GM12878 (cell line): Measurements from ENCODE around the gene KIF12.

Experiments
- BRCA1 ChIP-seq: IDR thresholded peaks from 2 replicates; pipeline ENCODE4 v1.6.1; 2011; ENCODE audit warnings: low read depth, low read length, improper control_type of control experiment
- CBX5 ChIP-seq: sonication (generic); IDR thresholded peaks from 2 replicates; pipeline ENCODE4 v1.6.1; 2016; ENCODE audit warnings: low read depth, moderate library complexity, mild to moderate bottlenecking, inconsistent platforms
- CREM ChIP-seq: IDR thresholded peaks from 2 replicates; pipeline ENCODE4 v1.6.1; 2014; ENCODE audit warnings: antibody characterized with exemption, low read depth
- CTCF ChIP-seq, 3 experiments: IDR thresholded peaks in 2 of 3; conservative IDR thresholded peaks in 1 of 3; 2 replicates each; pipeline ENCODE4 v1.5.1; 2011; ENCODE audit warnings: low read depth in 3 of 3, low read length in 3 of 3, mild to moderate bottlenecking in 3 of 3, control low read depth in 2 of 3, moderate library complexity in 2 of 3, inconsistent platforms in 1 of 3, mixed read lengths in 1 of 3; ENCODE audit not compliant: control insufficient read depth in 2 of 3, insufficient read depth in 1 of 3; ENCODE audit errors: extremely low read depth in 1 of 3
- EZH2 ChIP-seq: IDR thresholded peaks from 2 replicates; pipeline ENCODE4 v1.6.1; 2012; ENCODE audit warnings: low read depth, mild to moderate bottlenecking, control low read depth, inconsistent platforms, low read length, borderline replicate concordance; ENCODE audit not compliant: control insufficient read depth
- FOXK2 ChIP-seq: fragments of 450-650 bp; IDR thresholded peaks from 2 replicates; pipeline ENCODE4 v1.6.1; 2017; ENCODE audit warnings: mild to moderate bottlenecking, moderate library complexity
- POLR2A ChIP-seq: IDR thresholded peaks from 2 replicates; pipeline ENCODE4 v1.6.1; 2011; ENCODE audit warnings: low read depth, mild to moderate bottlenecking, low read length
- POLR2AphosphoS5 ChIP-seq: IDR thresholded peaks from 2 replicates; pipeline ENCODE4 v1.6.1; 2011; ENCODE audit warnings: mild to moderate bottlenecking, low read length, inconsistent platforms
- TAF1 ChIP-seq: IDR thresholded peaks from 2 replicates; pipeline ENCODE4 v1.6.1; 2011; ENCODE audit warnings: mild to moderate bottlenecking, low read depth, low read length, borderline replicate concordance
- YBX1 ChIP-seq: fragments of 450-650 bp; IDR thresholded peaks from 2 replicates; pipeline ENCODE4 v1.6.1; 2016; ENCODE audit warnings: antibody characterized with exemption
- ZNF24 ChIP-seq: fragments of 450-650 bp; IDR thresholded peaks from 2 replicates; pipeline ENCODE4 v1.6.1; 2017; ENCODE audit warnings: antibody characterized with exemption, mild to moderate bottlenecking
- ZNF622 ChIP-seq: fragments of 450-650 bp; IDR thresholded peaks from 2 replicates; pipeline ENCODE4 v1.6.1; 2017; ENCODE audit warnings: mild to moderate bottlenecking, inconsistent platforms
- TF ChIP-seq, protein P1 (sequence below): fragments of 450-650 bp; IDR thresholded peaks from 2 replicates; pipeline ENCODE4 v1.6.1; 2018; ENCODE audit warnings: borderline replicate concordance, mild to moderate bottlenecking; ENCODE audit not compliant: partially characterized antibody
- TF ChIP-seq, protein P2 (sequence below): IDR thresholded peaks from 2 replicates; pipeline ENCODE4 v1.6.1; 2012; ENCODE audit warnings: mild to moderate bottlenecking, low read depth, low read length

- TF ChIP-seq, protein P1, sequence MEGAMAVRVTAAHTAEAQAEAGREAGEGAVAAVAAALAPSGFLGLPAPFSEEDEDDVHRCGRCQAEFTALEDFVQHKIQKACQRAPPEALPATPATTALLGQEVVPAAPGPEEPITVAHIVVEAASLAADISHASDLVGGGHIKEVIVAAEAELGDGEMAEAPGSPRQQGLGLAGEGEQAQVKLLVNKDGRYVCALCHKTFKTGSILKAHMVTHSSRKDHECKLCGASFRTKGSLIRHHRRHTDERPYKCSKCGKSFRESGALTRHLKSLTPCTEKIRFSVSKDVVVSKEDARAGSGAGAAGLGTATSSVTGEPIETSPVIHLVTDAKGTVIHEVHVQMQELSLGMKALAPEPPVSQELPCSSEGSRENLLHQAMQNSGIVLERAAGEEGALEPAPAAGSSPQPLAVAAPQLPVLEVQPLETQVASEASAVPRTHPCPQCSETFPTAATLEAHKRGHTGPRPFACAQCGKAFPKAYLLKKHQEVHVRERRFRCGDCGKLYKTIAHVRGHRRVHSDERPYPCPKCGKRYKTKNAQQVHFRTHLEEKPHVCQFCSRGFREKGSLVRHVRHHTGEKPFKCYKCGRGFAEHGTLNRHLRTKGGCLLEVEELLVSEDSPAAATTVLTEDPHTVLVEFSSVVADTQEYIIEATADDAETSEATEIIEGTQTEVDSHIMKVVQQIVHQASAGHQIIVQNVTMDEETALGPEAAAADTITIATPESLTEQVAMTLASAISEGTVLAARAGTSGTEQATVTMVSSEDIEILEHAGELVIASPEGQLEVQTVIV: no peak
- no peak for TF ChIP-seq CTCF (IDR thresholded peaks at IDR 0.05 in 2 of 3, conservative IDR thresholded peaks at IDR 0.05 in 1 of 3; ENCODE audit: control insufficient read depth in 2 of 3, extremely low read depth in 1 of 3, insufficient read depth in 1 of 3, low read depth in 3 of 3, low read length in 3 of 3)
- no peak for TF ChIP-seq EZH2
- no peak for TF ChIP-seq CBX5
- no peak for TF ChIP-seq ZNF622
- no peak for TF ChIP-seq POLR2A
- TF ChIP-seq, protein P2, sequence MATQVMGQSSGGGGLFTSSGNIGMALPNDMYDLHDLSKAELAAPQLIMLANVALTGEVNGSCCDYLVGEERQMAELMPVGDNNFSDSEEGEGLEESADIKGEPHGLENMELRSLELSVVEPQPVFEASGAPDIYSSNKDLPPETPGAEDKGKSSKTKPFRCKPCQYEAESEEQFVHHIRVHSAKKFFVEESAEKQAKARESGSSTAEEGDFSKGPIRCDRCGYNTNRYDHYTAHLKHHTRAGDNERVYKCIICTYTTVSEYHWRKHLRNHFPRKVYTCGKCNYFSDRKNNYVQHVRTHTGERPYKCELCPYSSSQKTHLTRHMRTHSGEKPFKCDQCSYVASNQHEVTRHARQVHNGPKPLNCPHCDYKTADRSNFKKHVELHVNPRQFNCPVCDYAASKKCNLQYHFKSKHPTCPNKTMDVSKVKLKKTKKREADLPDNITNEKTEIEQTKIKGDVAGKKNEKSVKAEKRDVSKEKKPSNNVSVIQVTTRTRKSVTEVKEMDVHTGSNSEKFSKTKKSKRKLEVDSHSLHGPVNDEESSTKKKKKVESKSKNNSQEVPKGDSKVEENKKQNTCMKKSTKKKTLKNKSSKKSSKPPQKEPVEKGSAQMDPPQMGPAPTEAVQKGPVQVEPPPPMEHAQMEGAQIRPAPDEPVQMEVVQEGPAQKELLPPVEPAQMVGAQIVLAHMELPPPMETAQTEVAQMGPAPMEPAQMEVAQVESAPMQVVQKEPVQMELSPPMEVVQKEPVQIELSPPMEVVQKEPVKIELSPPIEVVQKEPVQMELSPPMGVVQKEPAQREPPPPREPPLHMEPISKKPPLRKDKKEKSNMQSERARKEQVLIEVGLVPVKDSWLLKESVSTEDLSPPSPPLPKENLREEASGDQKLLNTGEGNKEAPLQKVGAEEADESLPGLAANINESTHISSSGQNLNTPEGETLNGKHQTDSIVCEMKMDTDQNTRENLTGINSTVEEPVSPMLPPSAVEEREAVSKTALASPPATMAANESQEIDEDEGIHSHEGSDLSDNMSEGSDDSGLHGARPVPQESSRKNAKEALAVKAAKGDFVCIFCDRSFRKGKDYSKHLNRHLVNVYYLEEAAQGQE: no peak
- TF ChIP-seq ZNF24: no peak
- TF ChIP-seq TAF1: no peak
- no peak for TF ChIP-seq POLR2AphosphoS5
- TF ChIP-seq CREM: no peak
- TF ChIP-seq BRCA1: no peak
- TF ChIP-seq FOXK2: no peak
- no peak for TF ChIP-seq YBX1
These were observed 8.3 kb downstream of the KIF12 start for GRCh38 chr9:114090798-114091197.
